Muscle of leg (tissue), 11 donors: Measurements from ENCODE around the gene COQ9. TPM values are rescaled to one million over a fixed set of nuclear protein-coding genes. Genes with fewer than 3 reads are reported as not detected.

Source experiments
- DNase-seq: peaks from one replicate; pipeline ENCODE4 v3.0.0; 2013
- H3K27ac ChIP-seq: one replicate; pipeline ENCODE4 v1.5.1; 2013; ENCODE audit warnings: mild to moderate bottlenecking, low read length, control low read depth
- H3K27me3 ChIP-seq: one replicate; pipeline ENCODE4 v1.6.1; 2013; ENCODE audit warnings: low read length; ENCODE audit not compliant: control insufficient read depth, insufficient read depth
- H3K36me3 ChIP-seq: one replicate; pipeline ENCODE4 v1.6.1; 2013; ENCODE audit warnings: low read length; ENCODE audit not compliant: control insufficient read depth, insufficient read depth
- H3K4me1 ChIP-seq: one replicate; pipeline ENCODE4 v1.6.1; 2013; ENCODE audit warnings: low read length; ENCODE audit not compliant: control insufficient read depth, insufficient read depth
- H3K4me3 ChIP-seq: one replicate; pipeline ENCODE4 v1.5.1; 2013; ENCODE audit warnings: low read length, control low read depth
- H3K9me3 ChIP-seq: replicated peaks from 2 replicates; pipeline ENCODE4 v1.6.1; 2013; ENCODE audit warnings: low read depth, low read length; ENCODE audit not compliant: control insufficient read depth
- WGBS: methylation state at CpG from one replicate; pipeline ENCODE4 v1.1.5; 2013; ENCODE audit warnings: missing lambda C conversion rate; ENCODE audit not compliant: insufficient coverage; 5-methylcytosine and 5-hydroxymethylcytosine counted together
- polyA plus RNA-seq, 8 donors: library from polyadenylated mRNA; unstranded; fragments of 120-200 nt; gene quantifications; one replicate each; pipeline versions ENCODE4 v1.2.1 to v1.2.3, GENCODE V29; 2013; ENCODE audit warnings: inconsistent platforms in 1 of 8, low replicate concordance in 1 of 8; ENCODE audit not compliant: insufficient read length in 8 of 8, insufficient read depth in 1 of 8
- total RNA-seq: library from RNA; stranded (reverse); fragments of 120-200 nt; gene quantifications from one replicate; pipeline ENCODE4 v1.2.4, GENCODE V29; 2013

COQ9 gene
- total and polyA plus RNA-seq, 9 donors = 57.0 to 75.0 (median 67.4) TPM

GRCh38 chr16:57500578-57501111 lies 53.4 kb downstream of the COQ9 start:
- 38% methylated on average over 3 of the region's 9 CpGs for WGBS
- no peaks in the 10 kb centered on the region for H3K9me3 ChIP-seq
- no peak overlapping the region for H3K27ac ChIP-seq
- DNase-seq = no peak
- peaks cover 8% of the 10 kb centered on the region for H3K4me1 ChIP-seq
- no peaks in the 10 kb centered on the region for H3K36me3 ChIP-seq
- H3K27me3 ChIP-seq = peaks cover 10% of the 10 kb centered on the region
- H3K4me3 ChIP-seq = no peak overlapping the region

DNA sequence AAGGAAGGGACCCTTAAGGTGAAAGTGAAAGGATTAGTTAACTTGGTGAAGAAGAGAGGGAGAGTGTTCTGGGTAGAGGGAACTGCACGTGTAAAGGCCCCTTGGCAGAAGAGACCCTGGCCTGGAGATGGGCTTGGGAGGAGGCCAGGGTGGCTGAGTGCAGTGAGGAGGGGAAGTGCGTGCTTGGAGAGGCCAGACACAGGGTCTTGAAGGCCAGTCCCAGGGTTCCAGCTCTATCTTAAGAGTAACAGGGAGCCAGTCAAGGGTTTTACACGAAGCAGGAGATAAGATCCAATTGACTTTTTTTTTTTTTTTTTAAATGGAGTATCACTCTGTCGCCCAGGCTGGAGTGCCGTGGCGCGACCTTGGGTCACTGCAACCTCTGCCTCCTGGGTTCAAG lies 54.2 kb downstream of the COQ9 start:
- Histone ChIP-seq H3K27me3 (peaks cover 10% of the 10 kb centered on the region), H3K4me1 (peaks cover 8% of the 10 kb centered on the region), H3K36me3 (no peaks in the 10 kb centered on the region), H3K27ac (no peak overlapping the region), H3K4me3 (no peak overlapping the region), H3K9me3 (no peaks in the 10 kb centered on the region)
- no peak for DNase-seq
- WGBS = 48% methylated on average over 3 of the region's 7 CpGs

DNA sequence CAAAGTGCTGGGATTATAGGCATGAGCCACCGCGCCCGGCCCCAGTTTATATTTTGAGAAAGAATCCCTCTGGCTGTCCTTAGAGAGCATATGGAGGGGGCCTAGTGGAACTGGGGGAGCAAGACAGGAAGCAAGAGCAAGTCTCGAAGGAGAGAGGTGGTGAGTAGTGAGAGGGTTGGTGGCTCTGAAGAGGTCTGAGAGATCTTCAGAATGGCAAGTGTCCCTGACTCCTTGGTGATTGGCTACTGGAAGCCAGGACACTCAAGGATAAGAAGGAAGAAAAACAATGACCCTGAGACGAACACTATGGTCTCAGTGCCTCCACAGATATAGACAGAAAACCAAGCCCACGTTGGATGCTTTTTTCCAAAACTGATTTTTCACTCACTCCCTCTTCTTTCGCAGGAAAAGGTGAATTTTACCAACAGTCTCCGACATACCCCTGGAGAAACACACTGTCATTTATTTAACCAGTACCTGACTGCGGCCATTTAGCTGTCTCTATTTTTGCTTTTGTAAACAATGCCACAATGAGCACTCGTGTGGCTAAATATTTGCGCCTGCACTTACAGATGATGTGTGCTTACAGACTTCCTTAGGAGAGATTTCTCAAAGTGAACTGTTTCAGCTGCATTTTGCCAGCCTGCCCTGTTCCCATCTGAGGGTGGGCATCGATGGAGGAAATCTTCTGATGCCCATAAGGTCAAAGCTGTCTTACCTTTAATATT lies 54.9 kb downstream of the COQ9 start:
- Histone ChIP-seq H3K27ac (no peak overlapping the region), H3K9me3 (no peaks in the 10 kb centered on the region), H3K27me3 (peaks cover 10% of the 10 kb centered on the region), H3K36me3 (no peaks in the 10 kb centered on the region), H3K4me3 (no peak overlapping the region), H3K4me1 (peaks cover 8% of the 10 kb centered on the region)
- DNase-seq = no peak
- WGBS = 70% methylated on average over 10 of the region's 12 CpGs

GRCh38 chr16:57503366-57503765 lies 56.1 kb downstream of the COQ9 start:
- 27% methylated on average over 10 of the region's 15 CpGs for WGBS
- DNase-seq = no peak

DNA sequence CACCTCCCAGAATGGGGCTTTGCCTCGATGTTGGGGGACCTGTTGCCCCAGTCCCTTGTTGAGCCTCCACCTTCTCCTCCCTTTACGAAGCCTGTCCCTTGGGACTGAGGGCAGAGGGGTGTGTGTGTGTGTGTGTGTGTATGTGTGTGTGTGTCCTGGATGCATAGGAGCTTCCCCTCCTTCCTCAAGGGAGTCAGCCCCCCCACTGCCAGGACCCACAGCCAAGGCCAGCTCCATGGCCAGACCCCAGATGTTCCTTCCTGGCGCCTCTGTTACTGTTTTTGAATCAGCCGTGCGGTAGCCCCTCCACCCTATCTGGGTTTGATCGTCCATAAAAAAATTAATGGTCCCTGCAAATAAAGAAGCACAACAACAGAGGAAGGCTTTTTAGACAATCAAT lies 56.7 kb downstream of the COQ9 start:
- H3K36me3 ChIP-seq = no peaks in the 10 kb centered on the region
- H3K27ac ChIP-seq = no peak overlapping the region
- no peak overlapping the region for H3K4me3 ChIP-seq
- peaks cover 8% of the 10 kb centered on the region for H3K27me3 ChIP-seq
- H3K9me3 ChIP-seq = no peaks in the 10 kb centered on the region
- WGBS = no CpG with 5 or more reads among the region's 6 CpGs
- DNase-seq = no peak
- H3K4me1 ChIP-seq = peaks cover 15% of the 10 kb centered on the region

More at GRCh38 chr16:57503366-57503765, 56.1 kb downstream of the COQ9 start:
- H3K4me1 ChIP-seq = peaks cover 15% of the 10 kb centered on the region
- H3K36me3 ChIP-seq = no peaks in the 10 kb centered on the region
- no peak overlapping the region for H3K4me3 ChIP-seq
- H3K9me3 ChIP-seq = no peaks in the 10 kb centered on the region
- peaks cover 8% of the 10 kb centered on the region for H3K27me3 ChIP-seq
- H3K27ac ChIP-seq = no peak overlapping the region

GRCh38 chr16:57504491-57504890 lies 57.2 kb downstream of the COQ9 start:
- Histone ChIP-seq H3K4me3 (no peak overlapping the region), H3K36me3 (no peaks in the 10 kb centered on the region), H3K27me3 (peaks cover 8% of the 10 kb centered on the region), H3K9me3 (no peaks in the 10 kb centered on the region), H3K4me1 (peaks cover 18% of the 10 kb centered on the region), H3K27ac (no peak overlapping the region)
- DNase-seq = no peak
- WGBS = 63% methylated on average over 4 of the region's 5 CpGs

GRCh38 chr16:57505169-57505568 lies 57.9 kb downstream of the COQ9 start:
- WGBS = 64% methylated on average over 4 of the region's 6 CpGs
- H3K27ac ChIP-seq = no peak overlapping the region

DNA sequence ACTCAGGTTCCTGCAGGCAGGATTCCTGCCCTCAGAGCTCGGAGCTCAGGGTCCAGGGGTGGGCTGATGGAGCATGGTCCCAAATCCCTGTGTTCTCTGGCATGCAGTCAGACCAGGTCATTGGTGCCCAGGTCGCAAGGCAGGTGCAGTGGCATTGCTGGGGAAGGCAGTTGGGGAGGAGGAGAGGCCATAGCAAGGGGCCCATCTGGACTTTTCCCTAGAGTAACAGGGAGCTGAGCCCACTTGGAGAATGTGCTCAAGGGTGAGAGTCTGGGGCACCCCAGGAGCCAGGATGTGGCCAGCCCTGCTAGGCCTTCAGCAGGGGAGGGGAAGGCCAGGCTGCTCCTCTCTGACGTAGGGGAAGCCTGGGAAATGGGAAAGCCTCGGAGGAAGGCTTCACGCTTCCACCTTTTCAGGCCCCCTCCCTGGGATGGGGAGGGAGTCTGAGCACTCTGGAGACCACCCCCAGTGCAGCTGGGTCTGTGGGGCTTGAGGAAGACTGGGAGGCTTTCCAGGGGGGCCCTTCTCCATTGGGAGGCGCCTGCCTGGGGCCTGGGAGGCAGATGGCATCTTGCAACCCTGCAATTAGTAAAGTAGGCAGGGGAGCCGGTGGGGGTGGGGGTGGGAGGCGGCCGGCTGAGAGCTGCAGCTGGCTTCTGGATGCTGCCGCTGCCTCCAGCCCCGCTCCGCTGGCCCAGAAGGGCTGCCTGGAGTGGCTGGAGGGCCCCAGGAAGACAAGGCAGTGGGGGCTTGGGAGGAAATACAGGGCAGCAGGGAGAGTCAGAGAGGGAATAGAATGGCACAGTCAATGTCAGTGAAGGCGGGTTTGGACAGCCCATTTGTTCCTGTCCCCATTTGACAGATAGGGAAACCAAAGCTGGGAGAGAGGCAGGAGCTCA lies 60.1 kb downstream of the COQ9 start:
- no peak for DNase-seq
- Histone ChIP-seq H3K27ac (peak overlapping the region; percentile 51), H3K9me3 (no peaks in the 10 kb centered on the region), H3K27me3 (peaks cover 3% of the 10 kb centered on the region), H3K36me3 (peaks cover 13% of the 10 kb centered on the region), H3K4me3 (no peak overlapping the region), H3K4me1 (peaks cover 18% of the 10 kb centered on the region)
- 23% methylated on average over 8 of the region's 13 CpGs for WGBS

More at GRCh38 chr16:57505169-57505568, 57.9 kb downstream of the COQ9 start:
- no peak overlapping the region for H3K4me3 ChIP-seq
- H3K9me3 ChIP-seq = no peaks in the 10 kb centered on the region
- DNase-seq = no peak
- H3K36me3 ChIP-seq = no peaks in the 10 kb centered on the region
- H3K4me1 ChIP-seq = peaks cover 18% of the 10 kb centered on the region
- peaks cover 8% of the 10 kb centered on the region for H3K27me3 ChIP-seq

GRCh38 chr16:57508035-57508425 lies 60.8 kb downstream of the COQ9 start:
- peaks cover 18% of the 10 kb centered on the region for H3K4me1 ChIP-seq
- H3K27me3 ChIP-seq = peaks cover 3% of the 10 kb centered on the region

More at GRCh38 chr16:57508035-57508425, 60.8 kb downstream of the COQ9 start:
- H3K36me3 ChIP-seq = peaks cover 19% of the 10 kb centered on the region
- 86% methylated on average over 1 of the region's 3 CpGs for WGBS
- H3K9me3 ChIP-seq = no peaks in the 10 kb centered on the region
- peak overlapping the region; percentile 51 for H3K27ac ChIP-seq
- no peak for DNase-seq
- no peak overlapping the region for H3K4me3 ChIP-seq
